Kidney epithelial cell (primary cell): ENCODE measurements around the gene SYTL3. TPM values are rescaled to one million over a fixed set of nuclear protein-coding genes. Genes with fewer than 3 reads are reported as not detected.
"Not testable (repeated sequence)": the region's sequence is repeated elsewhere in the genome, so short reads cannot be mapped to it uniquely, and the experiment has no call there.

Experiments
- DNase-seq: peaks from one replicate; pipeline ENCODE4 v3.0.0-alpha.2; 2010; ENCODE audit warnings: low read depth
- H3K27me3 ChIP-seq: 2 replicates; pipeline ENCODE4 v1.6.0; 2011; ENCODE audit warnings: low read length; ENCODE audit not compliant: control insufficient read depth, insufficient read depth
- H3K36me3 ChIP-seq: 2 replicates; pipeline ENCODE4 v1.5.1; 2011; ENCODE audit warnings: low read length; ENCODE audit not compliant: control insufficient read depth, insufficient read depth
- H3K4me3 ChIP-seq: 2 replicates; pipeline ENCODE4 v1.5.1; 2011; ENCODE audit warnings: low read depth, mild to moderate bottlenecking, control low read depth, low read length
- CTCF ChIP-seq: IDR thresholded peaks from 2 replicates; pipeline ENCODE4 v1.5.1; 2011; ENCODE audit warnings: mild to moderate bottlenecking, moderate library complexity, low read length, control low read depth, inconsistent platforms; ENCODE audit not compliant: insufficient read depth, poor library complexity, severe bottlenecking
- total RNA-seq: library from RNA; depleted of rRNA; stranded (reverse); fragments of >200 nt; gene quantifications from 2 replicates; pipeline ENCODE4 v1.2.3, GENCODE V29; 2015

SYTL3 gene
- total RNA-seq, 1 donor from 2014 or later: 3.6 TPM

GRCh38 chr6:158627940-158628211 lies 22.0 kb upstream of the SYTL3 start:
- Histone ChIP-seq H3K36me3 (peaks cover 2% of the 10 kb centered on the region), H3K27me3 (no peaks in the 10 kb centered on the region), H3K4me3 (no peak overlapping the region)
- no peak for TF ChIP-seq CTCF
- DNase-seq: no peak

DNA sequence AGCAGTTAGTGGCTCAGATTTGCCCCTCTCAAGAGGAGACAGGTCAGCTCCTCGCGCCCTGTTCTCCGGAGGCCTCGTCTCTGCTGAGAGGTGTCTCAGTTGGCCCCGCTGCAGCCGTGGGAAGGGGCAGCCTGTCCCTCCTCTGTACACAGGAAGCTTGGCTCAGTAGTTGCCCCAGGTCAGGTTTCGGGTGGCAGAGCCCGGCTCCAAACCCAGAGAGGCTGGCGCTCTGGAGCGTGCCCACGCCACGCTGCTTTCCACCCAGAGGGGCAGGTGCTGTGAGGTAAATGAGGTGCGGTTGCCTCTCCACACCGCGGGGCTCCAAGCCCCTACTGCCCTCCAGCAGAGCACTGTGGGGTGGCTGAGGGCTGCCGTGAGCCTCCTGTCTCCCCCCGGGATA lies 21.3 kb upstream of the SYTL3 start:
- no peak for DNase-seq
- Histone ChIP-seq H3K36me3 (peaks cover 2% of the 10 kb centered on the region), H3K27me3 (no peaks in the 10 kb centered on the region), H3K4me3 (no peak overlapping the region)
- no peak for TF ChIP-seq CTCF

DNA sequence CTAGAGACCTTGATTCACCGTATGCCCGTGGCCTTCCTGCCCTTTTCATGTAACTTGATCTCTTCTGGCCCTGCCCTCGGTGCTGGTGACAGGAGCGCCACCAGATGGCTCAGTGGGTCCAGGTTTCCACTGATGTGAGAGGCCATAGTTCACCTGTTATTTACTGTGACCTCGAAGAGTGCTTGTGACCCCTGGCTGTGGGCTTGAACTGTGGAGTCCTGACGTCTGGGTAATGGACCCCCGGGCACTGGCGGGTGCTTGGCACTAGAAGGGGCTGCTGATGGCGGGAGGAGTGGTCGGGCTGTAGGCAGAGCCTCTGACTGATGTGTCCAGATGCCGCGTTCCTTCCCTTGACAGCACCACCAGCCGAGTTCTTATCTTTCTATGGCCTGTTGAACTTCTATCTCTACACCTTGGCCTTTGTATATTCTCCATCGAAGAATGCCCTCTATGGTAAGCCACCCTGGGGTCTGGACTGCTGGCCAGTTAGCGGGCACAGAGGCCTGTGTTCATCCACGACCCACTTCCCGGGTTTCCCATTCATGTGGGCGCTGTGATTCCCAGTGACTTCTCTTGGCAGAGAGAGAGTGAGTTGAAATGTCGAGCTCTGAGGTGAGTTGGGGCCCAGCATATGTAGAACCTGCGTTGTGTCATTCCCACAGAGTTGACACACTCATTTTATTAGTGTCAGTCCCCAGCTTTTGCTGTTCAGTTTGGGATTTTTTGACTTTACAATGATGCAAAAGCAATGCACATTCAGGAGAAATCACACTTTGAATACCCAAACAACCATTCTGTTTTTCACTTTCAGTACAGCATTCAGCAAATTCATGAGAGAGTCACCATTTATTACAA lies 20.3 kb upstream of the SYTL3 start:
- DNase-seq: no peak
- Histone ChIP-seq H3K4me3 (no peak overlapping the region), H3K27me3 (no peaks in the 10 kb centered on the region), H3K36me3 (peaks cover 2% of the 10 kb centered on the region)
- peak; percentile 17 for TF ChIP-seq CTCF

GRCh38 chr6:158630938-158631616 lies 18.8 kb upstream of the SYTL3 start:
- Histone ChIP-seq H3K27me3 (no peaks in the 10 kb centered on the region), H3K4me3 (no peak overlapping the region), H3K36me3 (peaks cover 2% of the 10 kb centered on the region)
- no peak for DNase-seq
- no peak for TF ChIP-seq CTCF

- no peaks in the 10 kb centered on the region for H3K27me3 ChIP-seq
- no peak for TF ChIP-seq CTCF
- peak; percentile 45 for DNase-seq
- no peak overlapping the region for H3K4me3 ChIP-seq
- peaks cover 2% of the 10 kb centered on the region for H3K36me3 ChIP-seq
These were observed 17.9 kb upstream of the SYTL3 start for GRCh38 chr6:158631678-158632537.

- DNase-seq, H3K4me3 ChIP-seq, H3K27me3 ChIP-seq, H3K36me3 ChIP-seq: not testable (repeated sequence)
These were observed 17.2 kb upstream of the SYTL3 start for GRCh38 chr6:158632538-158633119.
